GF-D8 (cell line): ENCODE results near the gene DENND2C.
"Not testable (repeated sequence)": the region's sequence is repeated elsewhere in the genome, so short reads cannot be mapped to it uniquely, and the experiment has no call there.

Experiments used
- DNase-seq: peaks from one replicate; lab custom pipeline; 2025; lab: John Stamatoyannopoulos, UW

DENND2C gene

DNA sequence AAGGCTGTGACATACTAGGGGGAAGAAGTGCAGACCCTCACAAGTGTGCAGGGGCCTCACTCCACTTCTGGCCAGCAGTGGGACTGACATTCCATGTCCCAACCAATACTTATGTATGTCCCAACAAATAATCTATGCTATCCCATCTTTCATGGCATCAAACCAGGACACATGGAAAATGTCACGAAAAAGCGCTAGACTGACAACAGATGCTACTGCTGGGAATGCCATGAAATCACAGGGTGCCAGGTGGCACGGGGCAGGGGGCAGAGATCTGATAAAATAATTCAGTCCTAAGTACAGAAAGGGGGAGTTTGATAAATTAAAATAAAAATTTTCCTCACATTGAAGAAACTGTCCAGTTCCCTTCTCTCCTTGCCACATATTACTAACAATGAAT, 60.8 kb downstream of the DENND2C start:
- no peak for DNase-seq

DNA sequence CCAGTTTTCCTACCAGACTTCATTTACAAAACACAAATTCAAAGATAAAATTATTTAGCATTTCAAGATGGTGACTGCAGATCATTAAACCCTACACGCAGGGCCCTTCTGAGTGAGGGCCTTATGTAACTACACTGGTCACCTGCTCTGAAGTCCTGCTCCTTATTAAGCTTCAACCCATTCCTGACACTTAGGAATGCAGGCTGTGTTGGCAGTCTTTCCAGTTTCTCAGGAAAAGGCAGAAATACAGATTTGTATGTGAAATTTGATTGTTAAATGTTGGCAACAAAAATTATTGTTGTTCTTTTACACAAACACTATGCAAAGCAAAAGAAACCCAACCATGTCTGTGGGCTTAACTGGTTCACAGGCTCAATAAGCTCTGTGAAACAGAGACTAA, 62.6 kb downstream of the DENND2C start:
- DNase-seq, result no peak

- DNase-seq, result no peak
Observed at GRCh38 chr1:114597949-114598348, 71.9 kb downstream of the DENND2C start.

GRCh38 chr1:114595602-114596001, 74.2 kb downstream of the DENND2C start:
- DNase-seq, result no peak

GRCh38 chr1:114594046-114594445, 75.8 kb downstream of the DENND2C start:
- DNase-seq, result no peak

DNA sequence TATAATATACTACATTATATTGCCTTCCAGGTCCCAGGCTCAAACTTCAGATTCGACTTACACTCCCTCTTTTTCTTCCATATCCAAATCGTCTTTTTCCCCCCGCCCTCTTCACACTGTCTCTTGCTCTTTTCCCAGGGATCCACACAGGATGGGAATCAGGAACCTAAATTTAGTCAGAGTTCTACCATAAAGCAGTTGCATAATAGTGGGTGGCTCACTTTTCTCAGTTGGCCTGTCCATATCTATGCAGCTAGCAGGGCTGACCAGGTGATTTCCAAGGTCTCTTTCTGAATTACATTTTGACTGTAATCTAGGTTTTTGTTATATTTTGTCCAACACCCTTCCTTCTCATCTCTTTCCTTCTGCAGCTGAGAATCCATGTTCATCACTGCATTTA, 80.7 kb downstream of the DENND2C start:
- no peak for DNase-seq

GRCh38 chr1:114588196-114588689, 81.6 kb downstream of the DENND2C start:
- DNase-seq, result no peak

- no peak for DNase-seq
Observed at GRCh38 chr1:114587203-114587991, 82.5 kb downstream of the DENND2C start.

DNA sequence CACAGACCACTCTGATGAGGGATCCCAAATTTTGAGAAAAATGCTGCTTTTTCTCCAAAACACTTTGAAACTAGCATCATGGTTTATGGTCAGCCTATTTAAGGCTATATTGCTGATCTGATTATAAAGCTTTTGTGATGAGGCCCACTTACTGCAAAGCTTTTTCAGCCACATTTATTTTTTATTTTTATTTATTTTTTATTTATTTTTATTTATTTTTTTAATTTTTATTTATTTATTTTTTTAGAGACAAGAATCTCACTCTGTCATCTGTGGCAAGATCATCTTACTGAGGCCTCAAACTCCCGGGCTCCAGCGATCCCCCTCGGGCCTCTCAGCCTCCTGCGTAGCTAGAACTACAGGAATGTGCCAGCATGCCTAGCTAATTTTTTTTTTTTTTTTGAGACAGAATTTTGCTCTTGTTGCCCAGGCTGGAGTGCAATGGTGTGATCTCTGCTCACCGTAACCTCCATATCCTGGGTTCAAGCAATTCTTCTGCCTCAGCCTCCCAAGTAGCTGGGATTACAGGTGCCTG, 83.3 kb downstream of the DENND2C start:
- no peak for DNase-seq

DNA sequence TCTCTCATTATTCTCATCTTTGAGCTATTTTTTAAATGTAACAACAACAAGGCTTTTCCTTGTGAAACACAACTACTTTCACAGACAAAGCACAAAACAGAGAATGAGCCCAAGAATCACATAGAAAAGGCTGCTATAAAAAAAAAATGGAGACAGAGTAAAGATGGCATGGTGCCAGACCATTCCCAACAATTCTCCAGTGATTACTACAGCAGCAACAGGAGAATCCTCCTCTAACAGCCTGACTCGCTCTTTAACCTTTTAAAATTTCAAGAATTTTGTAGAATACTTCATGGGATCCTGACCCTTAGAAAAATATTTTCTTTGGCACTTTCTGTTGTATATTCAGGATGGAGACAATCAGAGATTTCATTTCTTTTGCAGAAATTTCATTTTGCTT, 84.6 kb downstream of the DENND2C start:
- no peak for DNase-seq

DNA sequence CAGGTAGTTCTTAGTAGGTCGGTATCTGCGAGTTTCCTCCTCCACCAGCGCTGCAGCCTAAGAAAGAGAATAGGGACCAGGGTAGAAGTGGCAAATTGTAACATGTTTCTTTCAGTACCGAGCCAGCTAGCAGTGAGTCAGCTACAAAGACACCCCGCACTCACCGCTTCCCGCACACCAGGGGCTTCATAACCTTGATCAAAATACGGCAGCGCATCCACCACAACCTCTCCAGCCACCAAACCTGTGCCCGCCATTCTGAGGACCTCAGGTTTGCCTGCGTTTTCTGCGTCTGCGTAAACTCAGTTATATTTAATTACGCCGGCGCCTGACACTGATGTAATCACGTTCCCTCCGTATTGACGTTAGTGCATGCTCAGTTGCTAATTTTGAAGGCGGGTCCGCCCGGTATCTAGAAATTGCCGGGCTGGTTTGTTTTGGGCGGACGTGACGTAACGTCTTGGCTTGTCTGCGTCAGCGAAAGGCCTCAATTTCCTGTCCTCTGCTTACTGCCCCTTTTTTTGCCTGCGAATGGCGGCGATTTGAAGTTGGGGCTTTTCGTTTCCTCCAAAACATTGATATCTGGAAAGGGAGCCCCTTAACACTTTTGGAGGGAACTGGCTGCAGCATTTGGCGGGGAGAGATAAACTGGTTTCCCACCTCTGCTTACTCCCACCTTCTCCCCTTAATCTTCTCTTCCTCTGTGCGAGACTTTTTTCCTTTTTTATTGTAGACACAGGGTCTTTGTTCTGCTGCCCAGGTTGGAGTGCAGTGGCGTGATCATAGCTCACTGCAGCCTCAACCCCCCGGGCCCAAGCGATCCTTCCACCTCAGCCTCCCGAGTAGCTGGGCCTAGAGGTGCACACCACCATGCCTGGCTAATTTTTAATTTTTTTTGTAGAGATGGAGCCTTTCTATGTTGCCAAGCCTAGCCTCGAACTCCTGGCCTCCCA, 88.2 kb downstream of the DENND2C start, which contains the start of gene BCAS2:
Gene BCAS2, minus strand, starts transcription at position 281 of the 953 bp plus-strand sequence. Its CDS starts 24 bp downstream, at position 257.
- peak; percentile 95 for DNase-seq

GRCh38 chr1:114574365-114574764, 95.5 kb downstream of the DENND2C start:
- DNase-seq, result no peak

DNA sequence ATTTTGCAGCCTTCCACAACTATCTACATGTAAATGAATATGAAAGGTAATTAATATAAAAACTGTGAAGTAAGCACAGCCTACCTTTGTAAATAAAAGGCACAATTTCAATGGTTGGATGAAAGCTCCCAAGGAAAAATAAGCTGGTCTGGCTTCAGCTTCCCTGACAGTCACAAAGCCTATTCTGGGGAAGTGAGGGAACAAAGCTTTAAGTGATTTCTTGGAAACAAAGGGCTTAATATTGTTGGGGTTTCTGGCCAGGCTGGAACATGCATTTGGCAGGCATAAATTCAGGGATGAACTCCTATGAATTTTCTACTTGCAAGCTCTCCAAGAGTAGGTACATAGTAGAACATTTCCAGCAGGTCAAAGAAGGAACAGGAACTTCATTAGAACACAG, 105.7 kb downstream of the DENND2C start:
- no peak for DNase-seq

DNA sequence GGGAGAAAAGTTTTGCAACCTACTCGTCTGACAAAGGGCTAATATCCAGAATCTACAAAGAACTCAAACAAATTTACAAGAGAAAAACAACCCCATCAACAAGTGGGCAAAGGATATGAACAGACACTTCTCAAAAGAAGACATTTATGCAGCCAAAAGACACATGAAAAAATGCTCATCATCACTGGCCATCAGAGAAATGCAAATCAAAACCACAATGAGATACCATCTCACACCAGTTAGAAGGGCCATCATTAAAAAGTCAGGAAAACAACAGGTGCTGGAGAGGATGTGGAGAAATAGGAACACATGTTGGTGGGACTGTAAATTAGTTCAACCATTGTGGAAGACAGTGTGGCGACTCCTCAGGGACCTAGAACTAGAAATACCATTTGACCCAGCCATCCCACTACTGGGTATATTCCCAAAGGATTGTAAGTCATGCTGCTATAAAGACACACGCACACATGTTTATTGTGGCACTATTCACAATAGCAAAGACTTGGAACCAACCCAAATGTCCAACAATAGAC, 106.8 kb downstream of the DENND2C start:
- DNase-seq, result not testable (repeated sequence)

- no peak for DNase-seq
Observed at GRCh38 chr1:114561333-114561732, 108.5 kb downstream of the DENND2C start.

DNA sequence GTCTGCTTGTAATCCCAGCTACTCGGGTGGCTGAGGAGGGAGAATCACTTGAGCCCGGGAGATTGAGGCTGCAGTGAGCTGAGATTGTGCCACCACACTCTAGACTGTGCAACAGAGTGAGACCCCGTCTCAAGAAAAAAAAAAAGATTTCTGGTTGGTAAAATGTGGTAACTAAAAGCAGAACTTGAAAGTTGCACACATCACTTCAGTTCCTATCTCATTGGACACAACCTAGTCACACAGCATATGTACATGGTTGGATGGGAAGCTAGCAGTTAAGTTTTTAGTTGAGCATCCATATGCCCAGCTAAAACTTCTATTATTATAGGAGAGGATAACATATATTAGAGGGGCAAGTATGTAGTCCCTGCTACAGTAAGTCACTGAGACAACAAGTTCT, 110.5 kb downstream of the DENND2C start:
- peak; percentile 4 for DNase-seq

DNA sequence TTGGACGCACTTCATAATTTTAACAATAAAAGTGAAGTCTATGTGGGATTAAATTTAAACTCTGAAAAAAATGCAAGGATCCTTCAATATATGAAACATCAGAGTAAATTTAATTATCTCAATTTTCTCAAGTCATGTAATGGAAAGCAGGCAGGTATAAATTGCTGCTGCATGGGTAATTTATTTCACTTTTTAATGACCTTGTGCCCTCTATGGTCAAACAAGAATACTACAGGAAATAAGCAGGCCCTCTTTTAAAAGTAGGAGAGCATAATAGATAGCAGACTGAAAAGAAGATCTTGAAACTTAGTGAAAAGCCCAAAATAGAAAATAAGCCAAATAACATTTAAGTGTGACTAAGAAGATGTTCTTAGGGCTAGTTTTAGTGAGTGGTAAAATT, 111.3 kb downstream of the DENND2C start:
- no peak for DNase-seq

DNA sequence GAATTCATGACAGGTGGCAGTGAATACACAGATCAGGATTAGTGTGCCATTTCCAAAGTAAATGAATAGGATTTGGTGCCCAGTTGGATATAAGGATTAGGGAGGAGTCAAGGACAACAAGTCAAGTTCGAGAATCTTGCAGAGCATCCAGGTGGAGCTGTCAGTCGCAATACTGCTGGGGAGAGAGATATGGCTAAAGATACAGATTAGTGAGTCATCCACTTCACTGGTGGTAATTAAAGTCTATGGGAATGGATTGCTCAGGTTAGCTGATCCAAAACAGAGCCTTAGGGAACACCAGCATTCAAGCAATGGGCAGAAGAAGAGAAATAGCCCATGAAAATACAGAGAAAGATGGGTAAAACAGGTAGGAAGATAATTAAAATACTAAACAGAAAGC, 115.3 kb downstream of the DENND2C start:
- DNase-seq, result no peak

- DNase-seq, result no peak
Observed at GRCh38 chr1:114552106-114552639, 117.7 kb downstream of the DENND2C start.

DNA sequence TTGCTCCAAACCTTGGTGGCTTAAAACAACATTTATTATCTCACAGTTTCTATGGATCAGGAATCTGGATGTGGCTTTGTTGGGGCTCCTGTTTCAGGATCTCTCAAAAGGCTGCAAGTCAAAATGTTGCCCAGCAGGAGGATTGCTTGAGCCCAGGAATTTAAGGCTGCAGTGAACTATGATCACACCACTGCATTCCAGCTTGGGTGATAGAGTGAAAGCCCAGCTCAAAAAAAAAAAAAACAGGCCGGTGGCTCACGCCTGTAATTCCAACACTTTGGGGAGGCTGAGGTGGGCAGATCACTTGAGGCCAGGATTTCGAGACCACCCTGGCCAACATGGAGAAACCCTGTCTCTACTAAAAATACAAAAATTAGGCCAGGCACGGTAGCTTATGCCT, 118.4 kb downstream of the DENND2C start:
- no peak for DNase-seq

GRCh38 chr1:114550336-114550735, 119.5 kb downstream of the DENND2C start:
- no peak for DNase-seq

DNA sequence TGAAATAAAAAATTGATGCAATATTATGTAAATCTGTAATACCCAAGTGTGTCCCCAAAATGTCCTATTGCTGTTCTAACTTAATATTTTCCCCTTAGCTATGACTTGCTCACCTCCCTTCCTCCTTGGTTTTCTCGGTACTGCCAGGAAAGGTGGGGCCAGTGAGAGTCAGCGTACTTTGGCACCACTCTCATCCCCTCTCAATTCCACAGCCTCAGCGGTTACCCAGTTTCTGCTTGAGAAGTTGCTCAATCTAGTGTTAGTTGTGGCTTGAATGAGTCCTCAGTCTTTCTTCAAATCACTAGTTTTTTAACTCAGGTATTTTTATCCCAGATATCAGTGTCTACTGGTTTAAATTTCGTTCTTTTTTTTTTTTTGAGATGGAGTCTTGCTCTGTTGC, 120.7 kb downstream of the DENND2C start:
- no peak for DNase-seq
